Hematopoietic multipotent progenitor cell (in vitro differentiated cells): ENCODE measurements around the gene GALNT18. TPM values are rescaled to one million over a fixed set of nuclear protein-coding genes. Genes with fewer than 3 reads are reported as not detected.

Experiments used
- DNase-seq, 3 donors: peaks; one replicate each; pipeline ENCODE4 v3.0.0-alpha.2; 2011 to 2015; ENCODE audit warnings: low read depth in 2 of 3, low spot score in 2 of 3
- total RNA-seq: library from RNA; depleted of rRNA; stranded (reverse); fragments of >200 nt; gene quantifications from one replicate; pipeline ENCODE4 v1.2.3, GENCODE V29; 2012

Gene GALNT18
- total RNA-seq, 1 donor = 0.54 TPM

DNA sequence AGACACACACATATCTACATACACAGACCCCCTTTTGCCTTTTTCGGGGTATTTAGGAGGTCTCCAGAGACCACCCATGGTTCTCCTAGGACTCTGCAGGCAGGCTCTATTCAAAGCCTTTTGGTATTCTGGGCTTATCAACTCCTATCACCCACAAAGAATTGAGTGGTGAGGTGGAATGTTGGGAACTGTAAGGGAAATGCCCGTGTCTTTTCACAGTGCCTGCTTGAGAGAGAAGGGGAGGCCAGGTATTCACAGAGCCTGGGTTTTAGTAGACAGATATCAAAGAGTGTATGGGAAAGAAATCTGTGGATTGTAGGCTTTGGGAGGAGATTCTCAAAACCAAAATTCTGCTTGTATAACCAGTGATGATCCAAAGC lies 224.8 kb downstream of the GALNT18 start:
- DNase-seq = no peak

DNA sequence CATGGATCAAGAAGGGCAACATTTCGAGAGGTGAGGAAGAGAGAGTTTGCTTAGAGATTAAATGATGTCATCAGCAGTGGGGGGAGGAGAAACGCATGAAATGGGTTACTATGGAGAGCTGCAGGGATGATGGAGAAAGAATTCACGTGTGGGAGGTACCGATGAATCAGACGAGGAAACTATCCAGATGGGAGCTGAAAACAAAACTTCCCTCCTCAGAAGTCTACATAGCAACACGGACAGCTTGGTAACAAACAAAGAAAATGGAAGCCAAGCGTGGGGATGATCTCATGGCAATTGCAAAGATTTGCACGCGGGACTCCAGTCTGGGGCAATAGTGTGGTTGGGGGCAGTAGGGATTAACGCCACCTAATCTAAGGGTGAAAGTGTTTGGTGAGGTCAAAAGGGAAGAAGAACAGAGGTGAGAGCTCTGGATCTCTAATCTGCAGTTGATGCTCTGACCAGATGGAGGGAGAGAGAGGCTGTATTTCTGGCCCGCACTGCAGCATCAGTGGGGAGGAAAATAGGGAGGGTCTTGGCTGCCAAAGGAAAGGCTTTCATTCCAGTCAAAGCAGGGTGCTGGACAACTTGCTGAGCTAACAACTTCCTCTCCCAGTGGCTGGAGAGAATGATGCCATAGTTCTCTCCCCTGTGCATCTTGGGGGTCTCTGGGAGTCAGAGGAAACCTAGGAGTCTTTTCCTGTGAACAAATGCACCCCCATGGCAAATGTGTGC lies 225.3 kb downstream of the GALNT18 start:
- no peak for DNase-seq

DNA sequence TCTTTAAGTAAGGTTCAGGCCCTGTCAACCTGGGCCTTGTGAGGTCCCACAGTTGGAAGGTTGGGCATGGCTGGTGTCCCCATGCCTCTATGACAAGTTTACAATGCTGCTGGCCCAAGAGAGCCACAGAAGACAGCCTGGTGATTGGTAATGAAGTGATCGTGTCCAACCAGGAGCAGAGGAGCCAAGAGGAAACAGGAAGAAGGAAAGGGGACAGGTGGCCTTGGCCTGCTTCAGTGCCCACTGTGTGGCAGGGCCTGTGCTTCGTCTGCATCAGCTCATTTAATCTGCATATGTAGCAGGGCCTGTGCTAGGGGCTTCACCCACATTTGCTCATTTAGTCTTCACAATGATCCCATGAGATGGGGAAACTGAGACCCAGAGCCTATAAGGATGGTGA lies 226.7 kb downstream of the GALNT18 start:
- DNase-seq = no peak

DNA sequence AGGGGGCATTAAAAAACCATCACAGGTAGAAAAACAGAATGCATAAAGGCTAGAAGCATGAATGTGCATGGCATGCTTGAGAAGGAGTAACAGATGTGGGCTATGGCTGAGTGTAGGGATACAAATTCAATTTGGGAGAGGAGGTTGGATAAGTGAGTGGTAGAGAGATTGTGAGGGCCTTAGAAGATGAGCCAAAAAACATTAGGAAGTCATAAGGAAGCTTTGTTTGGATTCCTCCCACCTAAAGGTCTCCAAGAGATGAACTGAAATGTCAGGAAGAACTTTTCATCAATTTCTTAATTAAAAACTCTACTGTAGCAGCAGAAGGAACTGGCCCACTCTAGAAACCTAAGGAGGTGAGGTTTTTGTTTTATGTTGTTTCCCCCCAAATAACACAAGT lies 227.6 kb downstream of the GALNT18 start:
- DNase-seq = no peak

- no peak for DNase-seq
Observed at GRCh38 chr11:11391796-11392463, 229.9 kb downstream of the GALNT18 start.

DNA sequence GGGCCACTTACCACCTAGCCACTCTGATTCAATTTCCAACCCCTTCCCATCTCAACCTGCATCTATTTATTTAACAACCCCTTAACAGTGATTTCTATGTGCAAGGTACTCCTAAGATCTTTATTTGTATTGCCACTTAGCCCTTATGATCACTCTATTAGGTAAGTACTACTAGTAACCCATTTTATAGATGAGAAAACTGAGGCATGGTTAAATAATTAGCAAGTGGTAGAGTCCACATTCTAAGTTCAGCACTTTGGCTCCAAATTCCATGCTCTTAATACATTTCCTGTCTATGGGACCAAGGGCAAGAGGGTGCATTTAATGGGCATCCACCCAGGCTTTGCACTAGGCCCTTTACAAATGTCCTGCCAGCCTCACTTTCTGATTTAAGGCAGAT lies 230.6 kb downstream of the GALNT18 start:
- no peak for DNase-seq

DNA sequence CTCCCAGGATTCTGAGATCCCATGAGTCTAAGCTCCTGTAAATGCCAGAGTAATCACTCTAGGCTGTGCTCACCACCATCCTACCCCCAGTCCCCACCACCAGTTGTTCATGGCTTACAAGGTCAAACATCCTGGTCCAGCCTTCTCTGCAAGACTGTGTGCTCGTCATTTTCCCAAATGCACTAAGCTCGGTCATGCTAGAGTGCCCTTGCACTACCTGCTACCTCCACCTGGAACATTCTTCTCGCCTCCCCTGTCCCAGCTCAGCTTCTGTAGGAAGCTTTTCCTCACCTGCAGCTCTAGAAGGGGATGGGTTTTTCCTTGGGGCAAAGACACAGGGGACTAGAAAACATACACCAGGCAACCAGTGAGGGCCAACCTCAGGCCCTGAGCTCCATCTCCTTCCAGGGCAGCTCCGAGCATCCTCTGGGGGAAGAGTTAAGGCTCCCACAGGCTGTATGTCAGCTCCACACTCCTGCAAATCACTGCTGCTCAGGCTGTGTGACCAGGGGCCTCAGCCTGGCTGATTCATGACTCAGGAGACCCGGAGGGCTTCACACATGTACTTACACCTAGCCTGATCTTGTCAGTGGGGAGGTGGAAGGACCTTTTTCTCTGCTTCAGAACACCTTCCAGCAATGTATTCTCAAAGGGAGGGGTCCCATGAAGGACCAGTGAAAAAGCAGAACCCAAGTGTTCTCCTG lies 231.6 kb downstream of the GALNT18 start:
- no peak for DNase-seq

DNA sequence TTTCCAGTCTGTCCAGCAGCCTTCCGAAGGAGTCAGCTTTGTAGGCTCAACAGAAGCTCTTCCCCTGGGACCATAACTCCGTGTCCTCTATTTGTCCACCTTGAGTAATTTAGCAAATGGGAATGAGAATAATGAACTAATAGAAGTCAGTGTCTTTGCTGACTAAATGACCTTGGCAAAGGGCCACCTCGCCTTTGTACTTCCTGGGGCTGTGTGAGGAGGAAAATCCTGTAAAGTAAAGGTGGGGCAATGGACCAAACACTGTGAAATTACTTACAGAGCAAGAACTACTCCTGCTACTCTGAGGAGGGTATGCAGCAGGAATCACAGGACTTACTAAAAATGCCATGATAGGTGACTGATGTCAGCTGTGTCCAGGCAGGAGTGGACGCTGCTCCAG lies 232.6 kb downstream of the GALNT18 start:
- DNase-seq = no peak

GRCh38 chr11:11387622-11388305 lies 234.0 kb downstream of the GALNT18 start:
- no peak for DNase-seq

- DNase-seq = no peak
Observed at GRCh38 chr11:11387207-11387606, 234.6 kb downstream of the GALNT18 start.

DNA sequence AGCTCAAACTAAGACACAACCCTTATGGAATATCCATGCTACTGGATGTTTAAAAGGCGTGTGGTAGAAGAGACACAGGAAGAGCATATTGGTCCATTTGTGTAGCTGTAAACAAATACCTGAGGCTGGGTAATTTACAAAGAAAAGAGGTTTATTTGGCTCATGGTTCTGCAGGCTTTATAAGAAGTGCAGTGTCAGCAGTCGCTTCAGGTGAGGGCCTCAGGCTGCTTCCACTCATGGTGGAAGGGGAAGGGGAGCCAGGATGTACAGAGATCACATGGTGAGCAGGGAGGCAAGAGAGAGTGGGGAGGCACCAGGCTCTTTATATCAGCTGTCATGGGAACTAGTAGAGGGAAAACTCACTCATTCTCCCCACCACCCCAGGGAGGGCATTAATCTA lies 237.0 kb downstream of the GALNT18 start:
- DNase-seq = no peak

DNA sequence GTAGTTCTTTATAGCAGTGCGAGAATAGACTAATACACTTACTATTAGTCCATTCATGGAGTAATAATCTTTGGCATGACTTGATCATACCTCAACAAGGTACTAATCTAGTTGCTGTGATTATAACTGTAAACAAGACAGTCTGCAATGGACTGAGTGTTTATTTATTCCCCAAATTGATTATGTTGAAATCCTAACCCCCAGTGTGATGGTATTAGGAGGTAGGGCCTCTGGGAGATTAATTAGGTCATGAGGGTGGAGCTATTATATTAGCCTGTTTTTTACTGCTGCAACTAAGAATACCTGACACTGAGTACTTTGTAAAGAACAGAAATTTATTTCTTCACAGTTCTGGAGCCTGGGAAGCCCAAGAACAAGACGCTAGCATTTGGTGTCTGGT lies 237.8 kb downstream of the GALNT18 start:
- DNase-seq = no peak

GRCh38 chr11:11382858-11383532 lies 238.8 kb downstream of the GALNT18 start:
- DNase-seq = no peak

GRCh38 chr11:11381471-11382105 lies 240.2 kb downstream of the GALNT18 start:
- DNase-seq = no peak

DNA sequence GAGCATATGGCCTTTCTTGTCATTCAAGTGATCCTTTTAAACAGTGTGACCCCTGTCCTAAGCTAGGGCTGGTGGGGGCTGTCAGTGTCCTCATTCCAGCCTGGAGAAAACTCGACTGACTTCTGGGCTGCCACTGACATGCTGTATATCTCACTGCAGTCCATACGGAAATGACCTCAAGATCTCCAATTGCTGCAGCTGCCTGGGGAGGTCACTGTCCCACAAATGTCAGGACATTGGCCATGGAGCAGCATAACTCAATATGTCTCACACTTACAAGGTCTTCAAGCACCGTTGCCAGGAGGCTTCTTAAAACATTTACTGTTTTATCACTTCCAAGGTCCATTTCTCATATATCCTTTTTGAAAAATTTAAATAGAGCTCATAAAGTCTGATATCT lies 240.9 kb downstream of the GALNT18 start:
- no peak for DNase-seq

DNA sequence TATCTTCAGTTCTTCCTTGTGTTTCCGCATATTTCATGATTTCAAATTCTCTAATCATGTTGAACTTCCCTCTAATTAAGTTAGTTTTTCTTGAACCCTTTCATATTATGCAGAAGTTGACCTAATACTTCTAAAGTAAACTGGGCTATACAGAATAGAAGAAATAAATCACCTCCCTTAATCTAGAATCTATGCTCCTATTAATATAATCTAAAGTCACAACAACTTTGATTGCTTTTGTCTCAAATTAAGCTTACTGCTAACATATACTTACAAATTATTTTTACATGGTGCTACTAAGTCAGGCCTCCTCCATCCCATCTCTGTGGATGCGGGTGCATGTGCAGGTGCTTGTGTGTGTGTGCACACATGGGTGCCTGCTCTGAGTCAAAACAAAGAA lies 241.5 kb downstream of the GALNT18 start:
- DNase-seq = no peak

GRCh38 chr11:11379661-11380060 lies 242.1 kb downstream of the GALNT18 start:
- no peak for DNase-seq

DNA sequence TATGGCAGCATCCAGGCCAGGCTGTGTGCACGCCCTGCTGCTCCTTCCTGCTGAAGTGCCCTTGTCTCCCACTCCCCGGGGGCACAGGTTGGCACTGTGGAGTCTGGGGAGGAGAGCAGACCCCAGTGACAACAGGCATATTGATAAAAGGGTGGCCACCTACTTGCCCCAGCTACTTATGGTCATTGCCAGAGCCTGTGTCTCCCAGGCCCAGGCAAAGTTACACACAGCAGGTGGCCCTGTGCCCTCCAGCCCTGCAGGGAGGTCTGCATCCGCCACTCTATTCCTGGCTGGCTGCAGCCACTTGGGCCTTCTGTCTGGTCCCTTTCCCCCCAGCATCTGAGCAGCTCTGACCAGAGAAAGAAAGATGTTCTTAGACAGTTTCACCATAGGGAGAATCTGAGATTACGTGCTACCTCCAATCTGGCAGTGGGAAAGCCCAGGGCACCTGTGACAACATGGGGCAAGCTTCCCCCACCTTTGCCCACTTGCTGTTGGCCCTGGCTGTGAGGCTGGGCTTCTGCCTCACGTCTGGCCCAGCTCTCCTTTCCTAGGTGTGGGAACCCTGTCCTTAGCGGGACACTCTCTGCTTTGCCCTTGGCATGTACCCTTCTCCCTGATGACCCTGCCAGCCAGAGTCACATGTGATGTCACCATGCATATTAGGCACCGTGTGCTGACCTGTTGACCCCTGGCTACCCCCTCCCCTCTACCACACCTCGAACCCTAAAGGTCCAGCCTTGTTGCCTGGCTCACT lies 243.4 kb downstream of the GALNT18 start:
- no peak for DNase-seq

GRCh38 chr11:11374358-11375148 lies 247.3 kb downstream of the GALNT18 start:
- no peak for DNase-seq
